C4-2B (cell line): ENCODE data around the gene INPP5D.

Experiments used
- H3K27ac ChIP-seq: fragments of 450-650 bp; 2 replicates; pipeline ENCODE4 v1.5.1; 2017
- CTCF ChIP-seq: fragments of 450-650 bp; conservative IDR thresholded peaks from 2 replicates; pipeline ENCODE4 v1.5.1; 2017; ENCODE audit warnings: mild to moderate bottlenecking
- ZFX ChIP-seq: fragments of 450-650 bp; IDR thresholded peaks from 2 replicates; pipeline ENCODE4 v1.6.1; 2017

INPP5D gene

GRCh38 chr2:233039846-233040530 is 20.2 kb upstream of the INPP5D start:
- TF ChIP-seq CTCF (no peak), ZFX (no peak)
- H3K27ac ChIP-seq, result no peak overlapping the region

GRCh38 chr2:233040571-233040970 is 19.6 kb upstream of the INPP5D start:
- TF ChIP-seq CTCF, result no peak
- TF ChIP-seq ZFX, result no peak
- H3K27ac ChIP-seq, result no peak overlapping the region

- TF ChIP-seq CTCF (no peak), ZFX (no peak)
These were observed 18.3 kb upstream of the INPP5D start for GRCh38 chr2:233041722-233042323.

GRCh38 chr2:233042549-233042948 is 17.6 kb upstream of the INPP5D start:
- TF ChIP-seq ZFX (no peak), CTCF (no peak)
- H3K27ac ChIP-seq, result no peak overlapping the region

More at GRCh38 chr2:233041722-233042323, 18.3 kb upstream of the INPP5D start:
- no peak overlapping the region for H3K27ac ChIP-seq

- TF ChIP-seq ZFX (no peak), CTCF (no peak)
- no peak overlapping the region for H3K27ac ChIP-seq
These were observed 15.1 kb upstream of the INPP5D start for GRCh38 chr2:233044974-233045605.

- no peak overlapping the region for H3K27ac ChIP-seq
- no peak for TF ChIP-seq ZFX
- no peak for TF ChIP-seq CTCF
These were observed 12.9 kb upstream of the INPP5D start for GRCh38 chr2:233047206-233047605.

GRCh38 chr2:233047667-233048066 is 12.5 kb upstream of the INPP5D start:
- H3K27ac ChIP-seq, result no peak overlapping the region
- TF ChIP-seq CTCF, result no peak
- TF ChIP-seq ZFX, result no peak
